ENCODE data around the gene ELP5.

ELP5 gene

DNA sequence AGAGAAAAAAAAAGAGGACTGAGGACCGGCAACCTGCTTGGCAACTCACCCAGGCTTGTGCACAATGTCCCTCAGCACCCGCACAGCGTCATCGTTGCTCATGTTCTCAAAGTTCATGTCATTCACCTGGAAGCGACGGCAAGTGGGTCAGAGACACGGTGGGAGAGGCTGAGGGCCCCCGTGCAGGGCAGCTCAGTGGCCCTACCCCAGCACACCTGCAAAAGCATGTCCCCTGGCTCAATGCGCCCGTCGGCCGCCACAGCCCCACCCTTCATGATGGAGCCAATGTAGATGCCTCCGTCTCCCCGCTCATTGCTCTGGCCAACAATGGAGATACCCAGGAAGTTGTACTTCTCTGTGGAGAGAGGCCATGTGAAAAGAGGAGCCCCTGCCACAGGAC is 23.1 kb upstream of the ELP5 start:
- H3K27ac ChIP-seq (ENCODE audit: low read depth, low read length) = no peak overlapping the region
- H3K27me3 ChIP-seq (ENCODE audit: insufficient read depth, low read length) = no peaks in the 10 kb centered on the region
- no peak overlapping the region for H2AFZ ChIP-seq (ENCODE audit: insufficient read depth, low read length, poor library complexity)
- no peak overlapping the region for H3K23ac ChIP-seq (ENCODE audit: low read length)
- no peak overlapping the region for H2BK12ac ChIP-seq (ENCODE audit: low read length)
- H3K79me1 ChIP-seq (ENCODE audit: low read length) = peaks cover 4% of the 10 kb centered on the region
- H3K4me1 ChIP-seq (ENCODE audit: control insufficient read depth in 1 of 2, insufficient read depth in 2 of 2, low read length in 2 of 2) = peaks cover 2 to 6% of the 10 kb centered on the region in 2 experiments
- no peak overlapping the region for H3K4me2 ChIP-seq (ENCODE audit: low read length)
- H2AK5ac ChIP-seq (ENCODE audit: low read length) = no peak overlapping the region
- no peak overlapping the region for H3K4me3 ChIP-seq (ENCODE audit: low read depth, low read length)
- no peaks in the 10 kb centered on the region for H3K9me3 ChIP-seq (ENCODE audit: insufficient read depth, low read depth, low read length)
- H3K9ac ChIP-seq (ENCODE audit: low read length) = no peak overlapping the region
- no peak overlapping the region for H4K12ac ChIP-seq (ENCODE audit: low read depth, low read length)
- no peak overlapping the region for H4K91ac ChIP-seq (ENCODE audit: low read depth, low read length)
- H3K14ac ChIP-seq (ENCODE audit: low read length) = no peak overlapping the region
- no peak overlapping the region for H4K8ac ChIP-seq (ENCODE audit: low read depth, low read length)
- no peak overlapping the region for H3K18ac ChIP-seq (ENCODE audit: low read length)
- H2BK5ac ChIP-seq (ENCODE audit: low read depth, low read length, poor library complexity) = no peak overlapping the region
- WGBS (ENCODE audit: extremely low coverage, insufficient coverage, insufficient read length) = no CpG with 5 or more reads among the region's 14 CpGs
- H2BK120ac ChIP-seq (ENCODE audit: insufficient read depth, low read length, poor library complexity) = no peak overlapping the region
- H3K4ac ChIP-seq (ENCODE audit: low read depth, low read length) = no peak overlapping the region
- peaks cover 10% of the 10 kb centered on the region for H3K79me2 ChIP-seq (ENCODE audit: control insufficient read depth, insufficient read depth, low read length, poor library complexity)
- H3K36me3 ChIP-seq (ENCODE audit: control insufficient read depth in 1 of 2, insufficient read depth in 2 of 2, low read length in 2 of 2) = peaks cover 63 to 67% of the 10 kb centered on the region in 2 experiments
- DNase-seq = peak; percentile 49 to 57

- H3K27ac ChIP-seq (ENCODE audit: low read depth, low read length) = no peak overlapping the region
- H4K91ac ChIP-seq (ENCODE audit: low read depth, low read length) = no peak overlapping the region
- H3K4me1 ChIP-seq (ENCODE audit: control insufficient read depth in 1 of 2, insufficient read depth in 2 of 2, low read length in 2 of 2) = peaks cover 2 to 7% of the 10 kb centered on the region in 2 experiments
- no peaks in the 10 kb centered on the region for H3K27me3 ChIP-seq (ENCODE audit: insufficient read depth, low read length)
- H4K8ac ChIP-seq (ENCODE audit: low read depth, low read length) = no peak overlapping the region
- H3K4me2 ChIP-seq (ENCODE audit: low read length) = no peak overlapping the region
- H3K18ac ChIP-seq (ENCODE audit: low read length) = no peak overlapping the region
- H3K9me3 ChIP-seq (ENCODE audit: insufficient read depth, low read depth, low read length) = no peaks in the 10 kb centered on the region
- no peak overlapping the region for H2AK5ac ChIP-seq (ENCODE audit: low read length)
- no peak overlapping the region for H4K12ac ChIP-seq (ENCODE audit: low read depth, low read length)
- no peak overlapping the region for H2AFZ ChIP-seq (ENCODE audit: insufficient read depth, low read length, poor library complexity)
- no peak overlapping the region for H3K4ac ChIP-seq (ENCODE audit: low read depth, low read length)
- H3K36me3 ChIP-seq (ENCODE audit: control insufficient read depth in 1 of 2, insufficient read depth in 2 of 2, low read length in 2 of 2) = peaks cover 58 to 62% of the 10 kb centered on the region in 2 experiments
- no peak for DNase-seq
- H3K23ac ChIP-seq (ENCODE audit: low read length) = no peak overlapping the region
- H2BK5ac ChIP-seq (ENCODE audit: low read depth, low read length, poor library complexity) = no peak overlapping the region
- H3K9ac ChIP-seq (ENCODE audit: low read length) = no peak overlapping the region
- no peak overlapping the region for H3K4me3 ChIP-seq (ENCODE audit: low read depth, low read length)
- H3K79me2 ChIP-seq (ENCODE audit: control insufficient read depth, insufficient read depth, low read length, poor library complexity) = peaks cover 14% of the 10 kb centered on the region
- peaks cover 10% of the 10 kb centered on the region for H3K79me1 ChIP-seq (ENCODE audit: low read length)
- no CpG with 5 or more reads among the region's 19 CpGs for WGBS (ENCODE audit: extremely low coverage, insufficient coverage, insufficient read length)
- H2BK120ac ChIP-seq (ENCODE audit: insufficient read depth, low read length, poor library complexity) = no peak overlapping the region
- H3K14ac ChIP-seq (ENCODE audit: low read length) = no peak overlapping the region
- no peak overlapping the region for H2BK12ac ChIP-seq (ENCODE audit: low read length)
Measured at GRCh38 chr17:7229504-7229903, 22.5 kb upstream of the ELP5 start.

GRCh38 chr17:7232114-7232513 is 19.9 kb upstream of the ELP5 start:
- Histone ChIP-seq H4K12ac (ENCODE audit: low read depth, low read length) (no peak overlapping the region), H3K4me2 (ENCODE audit: low read length) (peak overlapping the region; percentile 34), H3K27ac (ENCODE audit: low read depth, low read length) (no peak overlapping the region), H3K14ac (ENCODE audit: low read length) (no peak overlapping the region), H2AK5ac (ENCODE audit: low read length) (no peak overlapping the region), H3K9ac (ENCODE audit: low read length) (no peak overlapping the region), H3K4me1 (ENCODE audit: control insufficient read depth in 1 of 2, insufficient read depth in 2 of 2, low read length in 2 of 2) (peaks cover 9 to 22% of the 10 kb centered on the region in 2 experiments), H3K18ac (ENCODE audit: low read length) (no peak overlapping the region), H2BK12ac (ENCODE audit: low read length) (no peak overlapping the region), H3K36me3 (ENCODE audit: control insufficient read depth in 1 of 2, insufficient read depth in 2 of 2, low read length in 2 of 2) (peaks cover 57 to 62% of the 10 kb centered on the region in 2 experiments), H3K27me3 (ENCODE audit: insufficient read depth, low read length) (no peaks in the 10 kb centered on the region), H3K4me3 (ENCODE audit: low read depth, low read length) (no peak overlapping the region), H2AFZ (ENCODE audit: insufficient read depth, low read length, poor library complexity) (no peak overlapping the region), H2BK5ac (ENCODE audit: low read depth, low read length, poor library complexity) (no peak overlapping the region), H3K9me3 (ENCODE audit: insufficient read depth, low read depth, low read length) (peaks cover 2% of the 10 kb centered on the region), H3K4ac (ENCODE audit: low read depth, low read length) (peak overlapping the region; percentile 85), H2BK120ac (ENCODE audit: insufficient read depth, low read length, poor library complexity) (no peak overlapping the region), H4K91ac (ENCODE audit: low read depth, low read length) (no peak overlapping the region), H4K8ac (ENCODE audit: low read depth, low read length) (no peak overlapping the region), H3K79me1 (ENCODE audit: low read length) (peaks cover 12% of the 10 kb centered on the region), H3K23ac (ENCODE audit: low read length) (no peak overlapping the region), H3K79me2 (ENCODE audit: control insufficient read depth, insufficient read depth, low read length, poor library complexity) (peaks cover 18% of the 10 kb centered on the region)
- WGBS (ENCODE audit: extremely low coverage, insufficient coverage, insufficient read length) = no CpG with 5 or more reads among the region's 5 CpGs
- no peak for DNase-seq

- peaks cover 27% of the 10 kb centered on the region for H3K79me2 ChIP-seq (ENCODE audit: control insufficient read depth, insufficient read depth, low read length, poor library complexity)
- peaks cover 19% of the 10 kb centered on the region for H3K79me1 ChIP-seq (ENCODE audit: low read length)
- peak overlapping the region; percentile 76 for H2AFZ ChIP-seq (ENCODE audit: insufficient read depth, low read length, poor library complexity)
- H3K14ac ChIP-seq (ENCODE audit: low read length) = peak overlapping the region; percentile 67
- H3K36me3 ChIP-seq (ENCODE audit: control insufficient read depth in 1 of 2, insufficient read depth in 2 of 2, low read length in 2 of 2) = peaks cover 44 to 49% of the 10 kb centered on the region in 2 experiments
- peak overlapping the region; percentile 62 for H2BK5ac ChIP-seq (ENCODE audit: low read depth, low read length, poor library complexity)
- H3K9ac ChIP-seq (ENCODE audit: low read length) = peak overlapping the region; percentile 93
- peak overlapping the region; percentile 31 for H4K12ac ChIP-seq (ENCODE audit: low read depth, low read length)
- H3K18ac ChIP-seq (ENCODE audit: low read length) = peak overlapping the region; percentile 95
- H3K27ac ChIP-seq (ENCODE audit: low read depth, low read length) = peak overlapping the region; percentile 89
- H3K4ac ChIP-seq (ENCODE audit: low read depth, low read length) = peak overlapping the region; percentile 89
- no peaks in the 10 kb centered on the region for H3K27me3 ChIP-seq (ENCODE audit: insufficient read depth, low read length)
- peak overlapping the region; percentile 75 for H4K8ac ChIP-seq (ENCODE audit: low read depth, low read length)
- H2BK120ac ChIP-seq (ENCODE audit: insufficient read depth, low read length, poor library complexity) = peak overlapping the region; percentile 85
- H4K91ac ChIP-seq (ENCODE audit: low read depth, low read length) = peak overlapping the region; percentile 93
- peak overlapping the region; percentile 88 for H3K4me3 ChIP-seq (ENCODE audit: low read depth, low read length)
- no peak for DNase-seq
- H2BK12ac ChIP-seq (ENCODE audit: low read length) = no peak overlapping the region
- peaks cover 2% of the 10 kb centered on the region for H3K9me3 ChIP-seq (ENCODE audit: insufficient read depth, low read depth, low read length)
- WGBS (ENCODE audit: extremely low coverage, insufficient coverage, insufficient read length) = no CpG with 5 or more reads among the region's 9 CpGs
- peak overlapping the region; percentile 80 for H2AK5ac ChIP-seq (ENCODE audit: low read length)
- H3K4me1 ChIP-seq (ENCODE audit: control insufficient read depth in 1 of 2, insufficient read depth in 2 of 2, low read length in 2 of 2) = peaks cover 9 to 25% of the 10 kb centered on the region in 2 experiments
- no peak overlapping the region for H3K23ac ChIP-seq (ENCODE audit: low read length)
- peak overlapping the region; percentile 87 for H3K4me2 ChIP-seq (ENCODE audit: low read length)
Measured at GRCh38 chr17:7233701-7234082, 18.3 kb upstream of the ELP5 start.

Measured in trophoblast cell (in vitro differentiated cells and primary cell).